Stomach (tissue), 4 donors: ENCODE results near the gene DCC.

Experiments used
- EP300 ChIP-seq: sonication (generic); formaldehyde crosslinking; IDR thresholded peaks from one replicate; pipeline ENCODE4 v1.6.1; 2017; ENCODE audit warnings: antibody characterized with exemption
- POLR2A ChIP-seq, 4 donors: fragments of 450-650 bp; IDR thresholded peaks; one replicate each; pipeline ENCODE4 v1.6.1; 2016; ENCODE audit warnings: antibody characterized with exemption in 4 of 4, control low read depth in 2 of 4, mild to moderate bottlenecking in 1 of 4, moderate library complexity in 1 of 4
- POLR2AphosphoS5 ChIP-seq, 3 donors: sonication (generic); formaldehyde crosslinking; IDR thresholded peaks; one replicate each; pipeline ENCODE4 v1.6.1; 2016; ENCODE audit warnings: antibody characterized with exemption in 3 of 3
- TF ChIP-seq, protein P1 (sequence below), 7 experiments: fragments of 450-650 bp in 4 of 7; fragments of 200-600 bp in 3 of 7; sonication (generic) in 3 of 7; IDR thresholded peaks; one replicate each; pipeline ENCODE4 v1.5.1; 2016 to 2019; ENCODE audit warnings: antibody characterized with exemption in 7 of 7, control low read depth in 2 of 7, mild to moderate bottlenecking in 1 of 7

DNA sequence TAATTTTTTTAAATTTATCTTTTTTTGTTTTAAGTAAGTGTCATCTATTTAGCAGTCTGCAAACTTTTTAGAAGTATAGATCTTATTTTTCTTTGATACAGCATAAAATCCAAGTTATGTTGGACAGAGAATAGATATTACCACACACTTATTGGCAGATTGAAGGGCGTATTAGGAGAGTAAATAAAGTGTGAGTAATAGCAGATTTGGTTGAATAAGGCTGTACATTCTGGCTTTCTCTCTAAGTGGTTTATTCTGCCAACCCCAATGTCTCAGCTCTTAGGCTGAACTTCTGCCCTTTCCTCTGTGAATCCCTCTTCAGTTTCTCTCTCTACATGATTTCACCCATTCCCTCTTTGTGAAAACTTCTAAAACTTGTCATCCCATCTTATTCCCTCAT is 651.2 kb downstream of the DCC start:
- TF ChIP-seq, protein P1, sequence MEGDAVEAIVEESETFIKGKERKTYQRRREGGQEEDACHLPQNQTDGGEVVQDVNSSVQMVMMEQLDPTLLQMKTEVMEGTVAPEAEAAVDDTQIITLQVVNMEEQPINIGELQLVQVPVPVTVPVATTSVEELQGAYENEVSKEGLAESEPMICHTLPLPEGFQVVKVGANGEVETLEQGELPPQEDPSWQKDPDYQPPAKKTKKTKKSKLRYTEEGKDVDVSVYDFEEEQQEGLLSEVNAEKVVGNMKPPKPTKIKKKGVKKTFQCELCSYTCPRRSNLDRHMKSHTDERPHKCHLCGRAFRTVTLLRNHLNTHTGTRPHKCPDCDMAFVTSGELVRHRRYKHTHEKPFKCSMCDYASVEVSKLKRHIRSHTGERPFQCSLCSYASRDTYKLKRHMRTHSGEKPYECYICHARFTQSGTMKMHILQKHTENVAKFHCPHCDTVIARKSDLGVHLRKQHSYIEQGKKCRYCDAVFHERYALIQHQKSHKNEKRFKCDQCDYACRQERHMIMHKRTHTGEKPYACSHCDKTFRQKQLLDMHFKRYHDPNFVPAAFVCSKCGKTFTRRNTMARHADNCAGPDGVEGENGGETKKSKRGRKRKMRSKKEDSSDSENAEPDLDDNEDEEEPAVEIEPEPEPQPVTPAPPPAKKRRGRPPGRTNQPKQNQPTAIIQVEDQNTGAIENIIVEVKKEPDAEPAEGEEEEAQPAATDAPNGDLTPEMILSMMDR (IDR thresholded peaks at IDR 0.05), result no peak
- TF ChIP-seq POLR2A (IDR thresholded peaks at IDR 0.05), result no peak
- TF ChIP-seq POLR2AphosphoS5 (IDR thresholded peaks at IDR 0.05), result no peak
- no peak for TF ChIP-seq EP300
